Endothelial cell of umbilical vein (primary cell): ENCODE measurements around the gene STK32C. TPM values are rescaled to one million over a fixed set of nuclear protein-coding genes. Genes with fewer than 3 reads are reported as not detected.

Source experiments
- BruUV-seq: library from RNA; stranded (reverse); fragments of 400-500 nt; replicated peaks from 2 replicates; lab custom pipeline; 2021; lab: Mats Ljungman, UMichigan
- CTCF ChIA-PET: fragments of 300-600, 350-600 bp; sonication (Branson Sonifier 250); formaldehyde crosslinking; loops from one replicate; lab custom pipeline; 2021; ENCODE audit warnings: antibody characterized with exemption, inconsistent platforms; lab: Charles Lee
- POLR2A ChIA-PET: fragments of 300-600, 350-600 bp; sonication (Branson Sonifier 250); formaldehyde crosslinking; loops from one replicate; lab custom pipeline; 2021; ENCODE audit warnings: antibody characterized with exemption, inconsistent platforms; lab: Charles Lee
- DNase-seq: peaks from one replicate; pipeline ENCODE4 v3.0.0-alpha.2; 2011; ENCODE audit warnings: low read depth, low spot score
- FAIRE-seq: peaks from 2 replicates; lab custom pipeline; 2011; peaks lifted over from hg19 to GRCh38; lab: Jason Lieb, UNC
- H2AFZ ChIP-seq: 2 replicates; pipeline ENCODE4 v1.6.0; 2012; ENCODE audit warnings: low read depth, low read length, control low read depth, inconsistent platforms
- H3K27ac ChIP-seq: 2 replicates; pipeline ENCODE4 v1.5.1; 2011; ENCODE audit warnings: low read depth, mild to moderate bottlenecking, control low read depth, low read length, moderate library complexity; ENCODE audit not compliant: insufficient read depth
- H3K27me3 ChIP-seq, 2 experiments: 2 replicates each; pipeline versions ENCODE4 v1.6.0 to v1.6.1; 2011; ENCODE audit warnings: low read length in 2 of 2, mixed read lengths in 1 of 2; ENCODE audit not compliant: control insufficient read depth in 2 of 2, insufficient read depth in 2 of 2
- H3K36me3 ChIP-seq, 2 experiments: 2 replicates in 1 of 2; 3 replicates in 1 of 2; pipeline ENCODE4 v1.5.1; 2011; ENCODE audit warnings: low read length in 2 of 2, mild to moderate bottlenecking in 1 of 2, moderate library complexity in 1 of 2; ENCODE audit not compliant: control insufficient read depth in 2 of 2, insufficient read depth in 2 of 2; ENCODE audit errors: extremely low read depth in 1 of 2
- H3K4me1 ChIP-seq: 3 replicates; pipeline ENCODE4 v1.5.1; 2011; ENCODE audit warnings: mild to moderate bottlenecking, low read length; ENCODE audit not compliant: control insufficient read depth, insufficient read depth; ENCODE audit errors: extremely low read depth
- H3K4me2 ChIP-seq: 2 replicates; pipeline ENCODE4 v1.6.1; 2011; ENCODE audit warnings: low read length, control low read depth, mixed read lengths; ENCODE audit not compliant: insufficient read depth
- H3K4me3 ChIP-seq, 3 experiments: fragments of 200-600 bp in 1 of 3; sonication (generic), shearing (Covaris generic) in 1 of 3; replicated peaks in 1 of 3; 2 replicates each; pipeline ENCODE4 v1.5.1; 2011 to 2016; ENCODE audit warnings: control low read depth in 3 of 3, low read length in 3 of 3, mild to moderate bottlenecking in 2 of 3, inconsistent platforms in 1 of 3, low read depth in 1 of 3, moderate library complexity in 1 of 3; ENCODE audit not compliant: insufficient read depth in 1 of 3
- H3K79me2 ChIP-seq: 2 replicates; pipeline ENCODE4 v1.6.0; 2012; ENCODE audit warnings: low read length, inconsistent platforms; ENCODE audit not compliant: control insufficient read depth, insufficient read depth
- H3K9ac ChIP-seq: replicated peaks from 2 replicates; pipeline ENCODE3; 2011; ENCODE audit warnings: low read length, control low read depth; ENCODE audit not compliant: insufficient read depth; ENCODE audit errors: extremely low read depth
- H3K9me1 ChIP-seq: replicated peaks from 3 replicates; pipeline ENCODE4 v1.6.0; 2011; ENCODE audit warnings: mild to moderate bottlenecking, low read length; ENCODE audit not compliant: control insufficient read depth, insufficient read depth; ENCODE audit errors: extremely low read depth
- H3K9me3 ChIP-seq: replicated peaks from 2 replicates; pipeline ENCODE4 v1.5.1; 2012; ENCODE audit warnings: low read length, inconsistent platforms; ENCODE audit not compliant: control insufficient read depth, insufficient read depth
- H4K20me1 ChIP-seq: replicated peaks from 2 replicates; pipeline ENCODE3; 2011; ENCODE audit warnings: mild to moderate bottlenecking, low read length; ENCODE audit not compliant: control insufficient read depth, insufficient read depth; ENCODE audit errors: extremely low read depth
- EZH2 ChIP-seq: IDR thresholded peaks from 2 replicates; pipeline ENCODE4 v1.6.1; 2012; ENCODE audit warnings: borderline replicate concordance, low read depth, mild to moderate bottlenecking, moderate library complexity, low read length, inconsistent platforms; ENCODE audit not compliant: severe bottlenecking
- FOS ChIP-seq: IDR thresholded peaks from 2 replicates; pipeline ENCODE4 v1.6.1; 2011; ENCODE audit warnings: mild to moderate bottlenecking, low read length, moderate library complexity, borderline replicate concordance; ENCODE audit not compliant: insufficient read depth
- GATA2 ChIP-seq: IDR thresholded peaks from 2 replicates; pipeline ENCODE4 v1.7.0; 2011; ENCODE audit warnings: low read depth, mild to moderate bottlenecking, moderate library complexity, mixed read lengths, low read length; ENCODE audit not compliant: insufficient read length, insufficient read depth
- JUN ChIP-seq: IDR thresholded peaks from 2 replicates; pipeline ENCODE4 v1.6.1; 2011; ENCODE audit warnings: borderline replicate concordance, low read depth; ENCODE audit not compliant: insufficient read length, insufficient read depth
- MYC ChIP-seq: IDR thresholded peaks from one replicate; pipeline ENCODE4 v1.6.1; 2011; ENCODE audit warnings: mild to moderate bottlenecking, low read depth, low read length
- POLR2A ChIP-seq: IDR thresholded peaks from 2 replicates; pipeline ENCODE4 v1.6.1; 2012; ENCODE audit warnings: low read depth, mild to moderate bottlenecking, control low read depth, low read length
- POLR2AphosphoS5 ChIP-seq: IDR thresholded peaks from 2 replicates; pipeline ENCODE4 v1.6.1; 2012; ENCODE audit warnings: low read depth, mild to moderate bottlenecking, control low read depth, low read length, moderate library complexity; ENCODE audit not compliant: insufficient read depth
- dilution Hi-C: fragments of 300-500 bp; cut with MboI; formaldehyde crosslinking; loops from one replicate; pipeline ENCODE4 v1.15.0; 2019; ENCODE audit warnings: low sequenced_read_pairs; ENCODE audit not compliant: extremely low pct_ligation_motif_present
- intact Hi-C: fragments of 100-400 bp; cut with micrococcal nuclease; formaldehyde crosslinking; loops from one replicate; pipeline ENCODE4 v1.10.0; 2022
- polyA plus RNA-seq, 4 experiments: library from polyadenylated mRNA; depleted of rRNA in 3 of 4; stranded (reverse) in 3 of 4; unstranded in 1 of 4; fragments of >200 nt; gene quantifications; 2 replicates each; pipeline versions ENCODE4 v1.2.1 to v1.2.3, GENCODE V29; 2011 to 2012; ENCODE audit warnings: missing spikeins in 1 of 4
- total RNA-seq: library from RNA; stranded (reverse); gene quantifications from 2 replicates; pipeline ENCODE4 v1.2.3, GENCODE V29; 2021
- TF ChIP-seq, protein P1 (sequence below): IDR thresholded peaks from 2 replicates; pipeline ENCODE4 v1.6.1; 2011; ENCODE audit not compliant: insufficient read depth, insufficient read length
- TF ChIP-seq, protein P2 (sequence below), 2 donors: IDR thresholded peaks; 1 replicate in 1 of 2; 2 replicates in 1 of 2; pipeline ENCODE4 v1.5.1; 2011; ENCODE audit warnings: low read length in 2 of 2, mild to moderate bottlenecking in 2 of 2, moderate library complexity in 2 of 2, control low read depth in 1 of 2, inconsistent platforms in 1 of 2, low read depth in 1 of 2; ENCODE audit not compliant: insufficient read depth in 1 of 2; ENCODE audit errors: extremely low read depth in 1 of 2

The STK32C gene
- total and polyA plus RNA-seq, 2 donors (not counting 3 experiments of a cell fraction or from before 2014, with no cell fraction given) = 5.4 to 14.1 TPM

- H3K4me1 ChIP-seq = no peaks in the 10 kb centered on the region
- ChIA-PET POLR2A (no interaction called here), CTCF (no interaction called here)
- no peaks in the 10 kb centered on the region for H3K9me3 ChIP-seq
- H3K36me3 ChIP-seq = no peaks in the 10 kb centered on the region
- no peak overlapping the region for H3K4me2 ChIP-seq
- no peak overlapping the region for H3K4me3 ChIP-seq
- no peak for TF ChIP-seq EZH2
- TF ChIP-seq POLR2AphosphoS5 = no peak
- no peak for TF ChIP-seq POLR2A
- no peak for TF ChIP-seq FOS
- no peak for TF ChIP-seq MYC
- no peak for TF ChIP-seq GATA2
- TF ChIP-seq, protein P1, sequence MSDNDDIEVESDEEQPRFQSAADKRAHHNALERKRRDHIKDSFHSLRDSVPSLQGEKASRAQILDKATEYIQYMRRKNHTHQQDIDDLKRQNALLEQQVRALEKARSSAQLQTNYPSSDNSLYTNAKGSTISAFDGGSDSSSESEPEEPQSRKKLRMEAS = no peak
- TF ChIP-seq JUN = no peak
- TF ChIP-seq, protein P2, sequence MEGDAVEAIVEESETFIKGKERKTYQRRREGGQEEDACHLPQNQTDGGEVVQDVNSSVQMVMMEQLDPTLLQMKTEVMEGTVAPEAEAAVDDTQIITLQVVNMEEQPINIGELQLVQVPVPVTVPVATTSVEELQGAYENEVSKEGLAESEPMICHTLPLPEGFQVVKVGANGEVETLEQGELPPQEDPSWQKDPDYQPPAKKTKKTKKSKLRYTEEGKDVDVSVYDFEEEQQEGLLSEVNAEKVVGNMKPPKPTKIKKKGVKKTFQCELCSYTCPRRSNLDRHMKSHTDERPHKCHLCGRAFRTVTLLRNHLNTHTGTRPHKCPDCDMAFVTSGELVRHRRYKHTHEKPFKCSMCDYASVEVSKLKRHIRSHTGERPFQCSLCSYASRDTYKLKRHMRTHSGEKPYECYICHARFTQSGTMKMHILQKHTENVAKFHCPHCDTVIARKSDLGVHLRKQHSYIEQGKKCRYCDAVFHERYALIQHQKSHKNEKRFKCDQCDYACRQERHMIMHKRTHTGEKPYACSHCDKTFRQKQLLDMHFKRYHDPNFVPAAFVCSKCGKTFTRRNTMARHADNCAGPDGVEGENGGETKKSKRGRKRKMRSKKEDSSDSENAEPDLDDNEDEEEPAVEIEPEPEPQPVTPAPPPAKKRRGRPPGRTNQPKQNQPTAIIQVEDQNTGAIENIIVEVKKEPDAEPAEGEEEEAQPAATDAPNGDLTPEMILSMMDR (IDR thresholded peaks at IDR 0.05; ENCODE audit: extremely low read depth in 1 of 2, insufficient read depth in 1 of 2, low read depth in 1 of 2, low read length in 2 of 2) = no peak
- H4K20me1 ChIP-seq = no peaks in the 10 kb centered on the region
- H3K27ac ChIP-seq = no peak overlapping the region
- no TSS peak for BruUV-seq
- no peaks in the 10 kb centered on the region for H3K79me2 ChIP-seq
- dilution Hi-C loops = no loop called here
- H3K9ac ChIP-seq = no peak overlapping the region
- no peaks in the 10 kb centered on the region for H3K9me1 ChIP-seq
- intact Hi-C loops = no loop called here
- H3K27me3 ChIP-seq = peaks cover 4 to 7% of the 10 kb centered on the region in 2 experiments
- H2AFZ ChIP-seq = no peak overlapping the region
- DNase-seq (no peak), FAIRE-seq (no peak)
Observed at GRCh38 chr10:132303361-132304115, 4.2 kb downstream of the STK32C start.
